H1 (cell line): ENCODE measurements around the gene IL18BP.

Experiments
- CEBPB ChIP-seq: IDR thresholded peaks from 2 replicates; pipeline ENCODE4 v1.6.1; 2012; ENCODE audit warnings: low read depth, low read length
- CTCF ChIP-seq, 3 experiments: IDR thresholded peaks; 1 replicate in 2 of 3; 2 replicates in 1 of 3; pipeline versions ENCODE4 v1.5.1 to v1.6.1; 2011; ENCODE audit warnings: low read length in 3 of 3, mild to moderate bottlenecking in 3 of 3, inconsistent platforms in 2 of 3, low read depth in 1 of 3, moderate library complexity in 1 of 3; ENCODE audit not compliant: insufficient read depth in 1 of 3; ENCODE audit errors: control extremely low read depth in 1 of 3
- HDAC2 ChIP-seq, 2 experiments: fragments of 300-600 bp in 1 of 2; sonication (generic) in 1 of 2; IDR thresholded peaks; 2 replicates each; pipeline ENCODE4 v1.6.1; 2011 to 2012; ENCODE audit warnings: low read depth in 2 of 2, low read length in 2 of 2, mild to moderate bottlenecking in 2 of 2, moderate library complexity in 2 of 2, borderline replicate concordance in 1 of 2, inconsistent platforms in 1 of 2

- TF ChIP-seq HDAC2 (IDR thresholded peaks at IDR 0.05; ENCODE audit: borderline replicate concordance in 1 of 2, low read depth in 2 of 2, low read length in 2 of 2) = no peak
- no peak for TF ChIP-seq CEBPB
- no peak for TF ChIP-seq CTCF (IDR thresholded peaks at IDR 0.05; ENCODE audit: control extremely low read depth in 1 of 3, insufficient read depth in 1 of 3, low read depth in 1 of 3, low read length in 3 of 3)
These were observed 8.9 kb downstream of the IL18BP start for GRCh38 chr11:72007587-72007986.
